GM21576 (cell line): ENCODE measurements around the gene MRTFB.
"Not testable (repeated sequence)": the region's sequence is repeated elsewhere in the genome, so short reads cannot be mapped to it uniquely, and the experiment has no call there.

Experiments
- ATAC-seq: cut with Tn5 transposase; IDR thresholded peaks from one replicate; pipeline ENCODE4 v1.9.1; 2021; ENCODE audit warnings: mild to moderate bottlenecking, moderate library complexity; ENCODE audit not compliant: unreplicated experiment

Gene MRTFB

DNA sequence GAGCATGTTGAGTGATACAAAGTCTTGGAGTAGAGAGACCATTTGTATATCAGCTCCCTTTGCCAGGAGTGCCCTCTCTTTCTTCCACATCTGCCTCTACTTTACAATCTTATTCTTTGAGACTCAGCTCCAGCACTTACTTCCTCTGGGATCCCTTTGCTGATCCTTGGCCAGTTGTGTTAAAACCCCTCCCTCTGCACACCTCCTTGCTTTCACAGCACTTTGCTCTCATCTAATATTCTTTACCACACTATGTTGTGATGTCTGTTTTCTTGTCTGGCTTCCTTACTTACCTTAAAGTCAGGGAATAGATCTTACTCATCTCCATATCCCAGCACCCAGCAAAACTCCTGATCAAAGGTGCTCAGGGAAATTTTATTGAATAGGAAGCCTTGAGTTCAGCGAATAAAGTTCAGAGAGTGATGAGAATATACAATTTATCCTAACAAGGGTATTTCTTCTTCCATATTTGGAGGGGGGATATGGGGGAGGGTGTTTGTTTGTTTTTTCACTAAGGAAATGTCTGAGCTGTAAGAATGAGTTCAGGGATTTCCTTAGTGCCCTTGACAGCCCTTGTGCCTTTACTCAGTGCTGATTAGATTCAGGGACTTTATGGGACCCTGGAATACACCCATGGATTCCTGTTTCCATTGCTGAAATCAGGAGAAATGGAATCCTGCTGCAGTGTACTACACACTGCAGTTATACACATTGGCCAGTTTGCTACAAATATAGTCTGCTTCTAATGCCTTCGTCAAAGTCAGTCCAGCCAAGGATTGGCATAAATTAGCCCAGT is 32.0 kb downstream of the MRTFB start:
- no peak for ATAC-seq

DNA sequence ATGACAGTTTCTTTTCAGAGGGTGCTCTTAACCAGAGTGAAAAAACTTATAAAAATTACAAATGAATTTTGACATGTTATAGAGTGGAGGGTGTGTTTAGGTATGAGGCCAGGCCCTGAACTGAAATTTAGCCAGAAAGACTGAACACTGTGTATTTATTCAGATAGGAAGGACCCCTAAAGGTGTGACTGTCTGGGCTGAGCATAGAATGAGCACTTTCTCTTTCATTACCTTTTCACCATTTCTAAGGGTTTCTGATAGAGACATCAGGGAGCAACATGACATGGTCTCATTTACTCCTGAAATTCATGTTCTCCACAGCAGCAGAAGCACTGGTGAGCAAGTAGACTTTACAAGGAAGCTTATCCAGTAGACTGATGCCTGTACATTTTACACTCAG is 32.9 kb downstream of the MRTFB start:
- no peak for ATAC-seq

DNA sequence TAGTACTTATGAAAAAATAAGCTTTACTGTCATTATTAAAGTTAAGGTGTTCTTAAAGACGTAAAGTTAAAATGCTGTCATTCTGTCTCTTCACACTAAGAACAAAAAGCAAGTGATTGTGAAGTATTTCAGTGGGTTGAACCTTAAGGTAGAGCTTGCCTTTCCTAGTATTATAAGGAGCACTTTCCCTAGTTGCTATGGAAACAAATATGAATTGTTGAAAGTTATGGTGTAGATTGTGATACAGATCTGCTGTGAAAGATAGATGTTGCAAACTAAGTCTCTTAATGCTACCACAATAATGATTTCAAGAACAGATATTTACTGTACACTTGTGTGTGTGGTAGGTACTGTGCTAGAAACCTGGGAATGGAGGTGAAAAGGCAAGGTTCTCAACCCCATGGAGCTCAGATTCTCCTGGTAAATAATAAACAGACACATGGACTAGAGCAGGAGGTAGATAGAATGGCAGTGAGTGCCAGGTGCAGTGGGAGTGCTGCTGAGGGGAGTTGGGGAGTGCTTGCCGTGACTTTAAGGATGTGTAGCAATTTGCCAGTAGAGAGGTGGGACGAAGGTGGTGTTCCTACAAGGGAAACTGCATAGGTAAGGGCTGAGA is 34.7 kb downstream of the MRTFB start:
- ATAC-seq, result no peak

DNA sequence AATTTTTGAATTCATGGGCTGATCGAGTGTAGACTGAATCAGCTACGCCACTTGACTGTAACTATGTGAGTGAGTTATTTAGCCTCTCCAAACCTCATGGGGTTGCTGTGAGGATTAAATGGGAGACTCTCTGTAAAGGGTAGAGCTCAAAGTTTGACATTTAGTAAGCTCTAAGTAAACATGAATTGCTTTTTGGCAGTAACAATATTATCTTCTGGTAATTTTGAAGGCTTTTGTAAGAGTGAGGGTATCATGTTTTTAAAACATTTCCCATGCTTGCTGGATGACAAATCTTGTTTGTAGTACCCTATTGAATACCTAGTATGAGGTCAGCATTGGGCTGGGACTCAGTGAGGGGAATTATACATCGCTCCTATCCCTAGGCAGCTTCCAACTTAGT is 35.3 kb downstream of the MRTFB start:
- no peak for ATAC-seq

DNA sequence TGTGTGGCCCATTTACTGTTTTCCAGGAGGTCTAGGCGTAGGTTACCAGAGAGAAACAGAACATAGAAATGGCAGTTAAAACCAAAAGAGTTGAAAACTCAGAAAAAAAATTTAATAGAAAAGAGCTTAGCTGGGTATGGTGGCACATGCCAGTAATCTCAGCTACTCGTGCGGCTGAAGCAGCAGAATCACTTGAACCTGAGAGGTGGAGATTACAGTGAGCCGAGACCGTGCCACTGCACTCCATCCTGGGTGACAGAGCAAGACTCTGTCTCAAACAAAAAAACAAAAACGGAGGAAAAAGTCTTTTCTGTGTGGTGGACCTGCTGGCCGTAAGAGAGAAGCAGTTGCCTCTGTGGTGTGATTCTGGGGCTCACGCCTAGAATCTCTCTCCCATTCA is 35.8 kb downstream of the MRTFB start:
- no peak for ATAC-seq

DNA sequence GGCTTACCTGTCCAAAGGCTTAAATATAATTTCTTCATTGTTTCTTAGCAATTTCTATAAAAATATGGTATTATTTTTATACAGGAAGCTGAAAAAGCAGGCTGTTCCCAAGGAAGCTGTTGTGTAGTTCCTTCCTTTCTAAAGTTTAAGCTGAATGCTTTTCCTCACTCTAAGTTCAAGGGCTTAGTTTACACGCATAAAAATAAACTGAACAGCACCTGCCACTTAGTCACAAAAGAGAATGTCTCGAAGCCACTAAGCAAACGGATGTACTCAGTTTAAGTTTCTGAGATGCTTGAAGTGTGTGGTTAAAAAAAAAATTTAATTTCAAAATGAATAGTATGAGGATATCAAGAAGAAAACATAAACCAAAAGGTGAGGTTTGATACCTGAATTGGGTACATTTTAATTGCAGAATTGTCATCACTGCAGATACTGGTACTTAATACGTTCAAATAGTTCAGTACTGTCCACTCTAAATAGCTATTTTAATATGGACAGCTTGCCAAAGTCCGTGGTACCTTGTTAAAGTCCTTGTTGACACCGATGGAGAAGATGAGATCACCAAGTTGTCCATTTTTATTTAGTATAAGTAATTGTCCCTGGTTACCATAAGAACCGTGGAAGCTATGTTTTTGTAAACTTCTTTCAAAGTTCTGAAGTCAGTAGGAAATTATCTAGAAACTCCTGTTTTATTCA is 38.1 kb downstream of the MRTFB start:
- no peak for ATAC-seq

DNA sequence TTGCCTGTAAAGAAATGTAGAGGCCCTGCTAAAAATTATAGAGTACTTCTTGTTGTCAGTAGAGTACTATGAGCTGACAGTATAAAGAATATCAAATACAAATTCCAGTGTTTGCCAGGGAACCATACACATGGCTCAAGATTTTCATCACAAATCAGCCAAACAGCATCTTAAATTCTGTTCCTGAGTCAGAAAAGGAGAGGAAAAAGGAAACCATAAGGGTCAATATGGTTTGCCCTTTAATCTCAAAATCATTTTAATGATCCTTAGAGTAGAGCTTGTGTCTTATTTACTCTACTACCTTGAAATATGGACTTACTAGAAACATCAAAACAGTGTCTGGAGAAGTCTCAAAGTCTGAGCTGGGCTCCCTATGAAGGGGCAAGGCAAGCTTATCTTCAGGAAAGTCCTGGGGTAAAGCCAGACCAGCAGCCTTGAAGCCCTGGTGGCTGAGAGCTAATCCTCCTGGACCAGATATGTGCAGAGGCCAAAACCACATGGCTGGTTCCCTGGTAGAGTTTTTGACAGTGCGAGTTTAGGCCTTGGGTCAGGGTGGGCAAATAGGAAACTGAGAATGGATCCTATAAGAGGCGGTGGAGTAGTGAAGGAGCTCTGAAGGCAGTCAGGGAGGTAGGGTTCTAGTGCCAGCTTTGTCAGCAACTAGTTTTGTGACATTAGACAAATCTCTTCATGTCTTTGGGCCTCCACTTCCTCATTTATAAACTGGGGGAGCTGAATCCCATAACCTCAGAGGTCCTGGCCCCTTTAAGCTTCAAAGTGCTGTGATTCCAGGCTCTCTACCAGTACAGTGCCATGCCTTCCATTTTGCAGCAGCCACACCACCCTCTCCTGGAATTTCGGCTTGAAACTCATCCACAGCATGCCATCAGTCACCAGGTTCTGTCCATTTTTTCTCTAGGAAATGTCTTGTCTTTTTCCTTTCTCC is 38.9 kb downstream of the MRTFB start:
- ATAC-seq, result no peak

DNA sequence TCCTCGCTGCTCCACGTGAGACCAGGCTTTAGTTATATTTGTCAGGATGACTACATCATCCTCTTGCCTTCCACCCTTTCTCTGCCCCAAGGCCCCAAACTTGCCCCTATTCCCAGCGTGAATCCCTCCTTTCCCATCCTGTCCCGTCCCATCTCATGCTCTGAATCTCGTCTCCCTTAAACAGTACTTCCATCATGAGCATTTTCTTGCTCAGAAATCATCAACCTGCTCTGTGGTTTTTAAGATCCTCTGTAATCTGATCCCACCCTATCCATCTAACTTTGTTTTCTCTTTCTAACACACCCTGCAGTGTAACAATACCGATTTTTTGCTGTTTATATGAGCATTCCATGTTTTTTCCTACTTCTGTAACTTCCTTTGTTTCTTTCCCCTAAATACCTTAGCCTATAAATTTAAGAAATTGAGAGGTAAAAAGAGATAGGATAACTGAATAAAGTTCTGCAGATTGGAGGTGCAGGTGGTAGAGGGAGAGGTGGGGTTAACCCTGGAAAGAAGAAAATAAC is 39.7 kb downstream of the MRTFB start:
- no peak for ATAC-seq

DNA sequence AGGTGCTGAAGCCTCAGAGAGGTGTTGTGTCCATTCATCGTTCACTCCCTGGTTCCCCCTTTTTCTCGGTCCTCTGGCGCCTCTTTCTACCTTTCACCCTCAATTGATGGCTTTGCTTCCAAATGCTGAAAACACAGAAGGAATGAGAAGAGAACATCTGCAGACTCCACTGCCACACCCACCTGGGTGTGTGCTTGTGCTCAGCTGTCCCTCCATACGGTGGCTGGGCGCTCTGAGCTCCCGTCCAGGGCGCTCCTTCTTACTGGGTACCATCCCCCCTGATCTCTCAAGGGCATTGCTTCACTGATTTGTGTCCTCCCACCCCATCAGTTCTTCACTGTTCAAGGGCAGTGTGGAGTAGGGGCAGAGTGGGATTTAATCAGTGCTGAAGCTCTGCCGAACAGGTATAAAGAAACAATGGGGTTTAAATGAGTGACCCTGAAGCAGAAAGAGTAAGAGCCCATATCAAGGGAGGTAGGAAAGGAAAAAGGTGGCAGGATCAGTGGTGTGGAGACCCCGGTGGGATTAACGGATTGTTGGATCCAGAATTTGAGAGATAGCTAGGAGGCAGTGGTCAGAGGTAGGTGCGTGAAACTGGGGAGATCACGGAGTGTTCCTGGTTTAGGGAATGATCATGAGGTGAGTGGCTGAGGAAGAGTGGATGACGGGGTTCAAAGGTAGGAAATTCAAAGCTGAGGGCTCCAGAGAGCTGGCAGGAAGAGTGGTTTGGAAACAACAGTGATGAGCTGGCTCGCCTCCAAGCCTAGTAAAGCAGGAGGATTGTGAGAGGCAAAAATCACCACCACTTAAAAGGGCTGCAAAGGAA is 40.8 kb downstream of the MRTFB start:
- ATAC-seq, result no peak

DNA sequence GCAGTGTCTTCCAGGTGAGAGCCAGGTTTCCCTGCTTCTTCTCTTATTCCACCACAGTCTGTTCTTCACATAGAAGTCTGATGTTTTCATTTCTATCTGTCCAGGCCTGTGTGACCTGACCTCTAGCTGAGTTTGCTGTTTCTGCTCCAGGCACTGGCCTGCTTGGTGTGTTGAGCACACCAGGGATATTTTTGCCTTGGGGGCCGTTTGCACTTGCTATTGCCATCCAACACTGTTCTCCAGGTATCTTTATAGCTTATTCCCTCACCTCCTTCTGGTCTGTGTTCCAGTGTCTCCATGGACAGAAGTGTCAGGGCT is 41.4 kb downstream of the MRTFB start:
- no peak for ATAC-seq

DNA sequence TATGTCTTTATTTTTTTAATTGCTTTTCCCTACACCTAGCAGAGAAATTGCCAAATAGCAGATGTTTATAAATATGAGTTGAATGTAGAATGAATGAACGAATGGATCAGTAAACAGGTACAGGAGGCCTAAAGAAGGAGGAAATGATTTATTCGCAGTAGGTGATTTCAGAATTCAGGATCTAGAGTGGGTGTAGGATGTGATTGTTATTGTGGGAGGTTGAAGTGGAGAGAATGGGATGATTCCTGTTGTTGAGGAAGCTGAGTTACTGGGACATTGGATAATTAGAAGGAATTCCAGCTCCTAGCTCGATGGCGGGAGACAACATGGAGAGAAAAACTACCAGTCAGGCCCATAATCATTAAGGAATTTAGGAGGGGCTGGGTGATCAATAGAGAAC is 42.2 kb downstream of the MRTFB start:
- no peak for ATAC-seq

DNA sequence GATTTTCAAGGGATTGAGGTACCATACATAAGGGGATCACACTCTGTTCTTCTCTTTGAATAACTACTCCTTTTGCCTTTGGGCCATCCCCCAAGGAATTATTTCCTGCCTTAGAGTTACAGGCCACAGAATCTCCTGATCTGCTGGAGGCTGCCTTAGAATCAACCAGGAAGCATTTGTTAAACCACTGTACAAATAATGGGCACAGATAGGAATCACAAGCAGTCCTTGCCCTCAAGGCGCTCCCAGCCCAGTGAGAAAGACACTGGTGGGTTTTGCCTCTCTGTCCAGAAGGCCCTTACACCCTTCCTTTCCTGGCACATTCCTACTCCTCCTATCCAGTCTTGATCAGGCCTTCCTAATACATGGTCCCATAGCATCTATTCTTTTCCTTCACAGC is 45.9 kb downstream of the MRTFB start:
- no peak for ATAC-seq

DNA sequence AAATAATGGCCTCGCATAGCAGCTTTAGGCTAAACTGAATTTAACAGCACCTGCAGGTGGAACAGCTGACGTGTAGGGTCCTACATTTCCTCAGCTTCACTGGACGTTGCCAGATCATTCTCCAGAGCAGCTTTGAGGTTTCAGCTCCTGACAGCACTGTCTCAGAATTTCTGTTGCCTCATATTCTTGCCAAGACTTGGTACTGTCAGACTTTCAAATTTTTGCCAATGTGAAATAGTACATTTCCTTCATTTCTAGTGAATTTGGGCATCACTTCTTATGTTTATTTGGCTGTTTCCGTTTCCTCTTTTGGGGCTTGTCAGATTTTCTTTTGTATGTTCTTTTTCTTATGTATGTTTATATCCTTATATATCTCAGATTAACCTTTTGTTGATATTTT is 48.7 kb downstream of the MRTFB start:
- no peak for ATAC-seq

DNA sequence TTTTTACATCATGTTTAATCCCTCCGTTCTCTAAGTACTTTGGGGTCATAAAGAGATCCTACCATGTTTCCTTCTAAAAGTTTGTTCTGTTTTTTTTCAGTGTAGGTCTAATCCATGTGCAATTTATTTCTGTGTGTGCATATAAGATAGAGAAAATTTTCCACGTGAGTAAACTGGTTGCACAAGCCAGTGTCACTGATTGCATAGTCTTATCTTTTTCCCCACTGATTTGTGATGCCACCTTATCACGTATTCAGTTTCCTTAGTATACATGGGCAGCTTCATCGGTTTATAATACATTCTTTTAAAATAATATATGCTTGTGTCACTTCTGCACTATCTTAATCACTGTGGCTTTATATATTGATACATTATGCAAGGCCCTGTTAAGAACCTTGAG is 49.2 kb downstream of the MRTFB start:
- ATAC-seq, result no peak

DNA sequence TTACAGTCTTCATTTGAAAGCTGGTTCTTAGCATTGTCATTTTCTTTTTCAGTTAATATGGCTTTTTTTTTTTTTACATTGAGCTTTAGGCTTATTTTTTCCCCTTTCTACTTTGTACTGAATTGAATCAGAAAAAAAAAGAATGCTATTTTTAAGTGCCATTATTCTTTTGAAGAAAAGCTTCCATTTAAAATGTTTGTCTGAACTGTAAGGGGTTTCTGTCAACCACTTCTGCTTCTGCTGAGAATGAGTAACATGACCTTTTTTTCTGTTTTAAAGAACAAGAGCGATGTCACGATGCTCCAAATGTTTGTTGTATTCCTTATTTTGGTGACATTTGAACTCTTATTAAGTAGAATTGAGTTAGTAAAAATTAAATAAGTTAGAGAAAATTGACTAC is 50.0 kb downstream of the MRTFB start:
- ATAC-seq, result no peak

DNA sequence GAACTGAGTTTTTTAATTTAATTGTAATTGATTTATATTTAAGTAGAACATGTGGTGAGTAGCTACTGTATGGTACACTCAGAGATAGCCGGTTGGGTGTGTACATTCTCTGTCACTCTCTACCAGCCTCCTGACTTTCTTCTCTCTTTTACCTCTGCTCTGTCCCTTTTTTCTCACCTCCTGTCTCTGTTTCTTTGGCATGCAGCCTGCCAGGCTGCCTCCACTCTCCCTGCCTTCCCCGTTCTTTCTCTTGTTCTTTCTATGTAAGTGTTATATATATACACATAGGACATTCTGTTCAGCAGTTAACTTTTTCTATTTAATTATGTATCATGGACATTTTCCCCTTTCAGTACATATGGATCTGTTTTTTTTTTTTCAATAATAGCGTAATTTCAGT is 50.8 kb downstream of the MRTFB start:
- no peak for ATAC-seq

DNA sequence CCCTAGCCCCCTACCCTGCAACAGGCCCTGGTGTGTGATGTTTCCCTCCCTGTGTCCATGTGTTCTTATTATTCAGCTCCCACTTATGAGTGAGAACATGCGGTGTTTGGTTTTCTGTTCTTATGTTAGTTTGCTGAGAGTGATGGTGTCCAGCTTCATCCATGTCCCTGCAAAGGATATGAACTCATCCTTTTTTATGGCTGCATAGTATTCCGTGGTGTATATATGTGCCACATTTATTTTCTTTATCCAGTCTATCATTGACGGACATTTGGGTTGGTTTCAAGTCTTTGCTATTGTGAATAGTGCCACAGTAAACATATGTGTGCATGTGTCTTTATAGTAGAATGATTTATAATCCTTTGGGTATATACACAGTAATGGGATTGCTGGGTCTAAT is 51.3 kb downstream of the MRTFB start:
- not testable (repeated sequence) for ATAC-seq

DNA sequence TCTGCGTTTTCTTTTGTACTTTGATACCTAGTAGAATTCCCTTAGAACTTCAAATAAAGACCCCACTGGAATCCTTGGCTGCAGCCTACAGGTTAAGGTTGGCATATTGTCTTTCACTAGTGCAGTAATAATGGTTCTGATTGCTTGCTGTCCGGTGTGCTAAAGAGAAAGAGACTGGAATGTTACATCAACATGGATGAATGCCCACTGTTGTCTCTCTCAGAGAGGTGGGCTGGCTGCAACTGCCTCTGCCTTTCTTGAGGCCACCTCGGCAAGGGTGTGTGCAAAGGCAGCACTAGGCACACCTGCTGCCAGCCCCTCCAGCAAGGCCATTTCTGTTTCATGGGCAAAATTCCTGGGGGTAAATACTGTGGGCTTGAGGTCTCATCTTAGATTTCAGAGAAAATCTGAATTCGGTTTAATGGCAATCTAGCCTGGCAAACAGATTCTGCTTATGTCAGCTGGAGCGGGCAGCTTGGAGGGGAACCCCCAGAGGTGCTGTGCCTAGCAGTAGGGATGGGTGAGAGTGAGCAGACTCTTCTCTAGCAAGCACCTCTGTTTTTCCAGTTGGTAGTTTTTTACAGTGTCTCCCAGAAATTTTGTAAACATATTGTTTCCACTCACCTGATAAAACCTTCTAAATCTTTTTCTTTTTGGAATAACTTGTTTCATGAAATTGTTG is 54.0 kb downstream of the MRTFB start:
- no peak for ATAC-seq

DNA sequence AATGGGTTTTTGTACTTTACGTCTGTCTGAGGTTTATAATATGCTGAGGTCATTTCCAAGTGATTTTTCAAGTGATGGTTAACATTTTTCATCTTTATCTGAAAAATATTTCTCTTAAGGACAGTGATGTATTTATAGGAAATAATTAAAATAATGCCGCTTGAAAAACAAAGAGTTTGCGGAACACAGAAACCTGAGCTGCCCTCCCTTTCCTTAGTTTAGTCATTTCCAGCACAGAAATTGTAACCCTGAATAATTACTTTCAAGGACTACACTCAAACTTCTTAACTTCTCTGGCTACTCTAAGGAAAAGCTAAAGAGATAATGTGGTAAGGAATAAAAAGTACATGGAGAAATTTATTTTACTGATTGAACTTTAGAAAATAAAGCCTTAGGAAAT is 54.6 kb downstream of the MRTFB start:
- ATAC-seq, result no peak

DNA sequence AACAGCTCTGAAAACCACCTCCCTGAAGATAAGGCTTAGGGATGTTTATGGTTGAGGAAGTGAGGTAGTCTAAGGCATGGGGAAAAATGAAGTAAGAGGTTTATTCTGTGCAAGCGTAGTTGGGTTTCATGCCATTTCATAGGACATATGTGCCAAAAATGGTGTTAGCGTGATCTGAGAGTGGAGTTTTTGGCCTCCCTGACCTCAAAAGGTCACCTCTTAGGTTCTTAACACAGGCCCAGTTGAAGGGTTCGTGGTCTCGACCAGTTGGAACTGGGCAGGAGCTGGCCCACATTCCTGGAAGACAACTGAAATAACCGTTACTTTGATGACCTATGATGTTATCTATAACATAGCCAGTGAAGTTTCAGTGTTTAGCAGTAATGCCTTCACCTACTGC is 57.0 kb downstream of the MRTFB start:
- no peak for ATAC-seq
